GM19240 (cell line): ENCODE results near the gene ADGRA1.
"Not testable (repeated sequence)": the region's sequence is repeated elsewhere in the genome, so short reads cannot be mapped to it uniquely, and the experiment has no call there.

Experiments used
- DNase-seq: peaks from one replicate; pipeline ENCODE4 v3.0.0; 2011; ENCODE audit warnings: low spot score; ENCODE audit not compliant: insufficient read length

The ADGRA1 gene

DNA sequence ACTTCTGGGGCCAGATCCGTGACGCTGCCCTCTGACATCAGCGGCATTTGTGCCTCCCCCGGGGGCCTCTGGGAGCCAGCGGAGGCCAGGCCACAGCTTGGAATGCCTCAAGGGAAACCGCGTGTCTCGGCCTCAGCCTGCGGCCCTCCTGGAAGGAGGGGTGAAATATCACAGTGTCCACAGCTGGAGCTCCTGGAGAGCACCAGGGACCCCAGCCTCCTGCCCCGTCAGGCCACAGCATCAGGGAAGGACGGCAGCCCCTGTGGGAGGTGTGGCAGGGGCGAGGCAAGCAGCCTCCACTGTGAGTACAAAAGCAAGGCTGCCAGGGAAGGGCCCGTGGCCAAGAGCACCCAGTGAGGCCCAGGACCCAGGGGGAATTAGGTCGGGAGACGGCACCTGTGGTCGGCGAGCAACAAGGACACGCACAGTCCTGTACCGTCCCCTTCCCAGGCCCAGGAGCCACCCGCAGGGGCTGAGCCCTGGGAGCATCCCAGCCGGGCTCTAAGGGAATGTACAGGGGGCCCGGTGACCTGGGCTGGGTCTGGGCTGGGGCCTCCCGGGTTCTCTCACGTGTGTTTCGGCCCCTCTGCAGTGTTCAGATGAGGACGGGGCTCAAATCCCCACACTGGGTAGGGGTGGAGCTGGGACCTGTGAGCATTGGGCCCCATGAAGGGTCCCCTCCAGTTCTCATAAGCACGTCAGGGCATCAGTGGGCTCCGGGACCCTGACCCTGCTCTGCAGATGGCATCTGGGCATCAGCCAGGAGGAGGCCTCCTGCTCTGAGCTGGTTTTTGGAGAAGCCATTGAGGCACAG, 53.6 kb downstream of the ADGRA1 start:
- no peak for DNase-seq

DNA sequence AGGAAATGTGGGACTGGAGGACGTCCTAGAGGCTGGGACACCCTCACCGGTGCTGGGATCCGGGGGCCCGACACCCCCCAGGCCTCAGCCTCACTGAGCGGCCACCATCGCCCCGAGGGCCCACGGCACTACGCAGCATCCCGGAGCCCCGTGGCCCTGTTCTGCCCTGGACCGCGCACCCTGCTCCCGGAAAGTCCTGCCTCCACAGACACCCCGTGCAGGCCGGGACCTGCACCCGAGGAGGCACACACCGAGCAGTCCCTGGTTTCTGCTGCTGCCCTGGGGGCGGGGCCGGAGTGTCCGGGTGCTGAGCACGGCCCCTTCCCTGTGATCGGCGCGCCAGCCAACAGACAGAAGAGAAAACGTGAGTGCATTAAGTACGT, 54.2 kb downstream of the ADGRA1 start:
- no peak for DNase-seq

DNA sequence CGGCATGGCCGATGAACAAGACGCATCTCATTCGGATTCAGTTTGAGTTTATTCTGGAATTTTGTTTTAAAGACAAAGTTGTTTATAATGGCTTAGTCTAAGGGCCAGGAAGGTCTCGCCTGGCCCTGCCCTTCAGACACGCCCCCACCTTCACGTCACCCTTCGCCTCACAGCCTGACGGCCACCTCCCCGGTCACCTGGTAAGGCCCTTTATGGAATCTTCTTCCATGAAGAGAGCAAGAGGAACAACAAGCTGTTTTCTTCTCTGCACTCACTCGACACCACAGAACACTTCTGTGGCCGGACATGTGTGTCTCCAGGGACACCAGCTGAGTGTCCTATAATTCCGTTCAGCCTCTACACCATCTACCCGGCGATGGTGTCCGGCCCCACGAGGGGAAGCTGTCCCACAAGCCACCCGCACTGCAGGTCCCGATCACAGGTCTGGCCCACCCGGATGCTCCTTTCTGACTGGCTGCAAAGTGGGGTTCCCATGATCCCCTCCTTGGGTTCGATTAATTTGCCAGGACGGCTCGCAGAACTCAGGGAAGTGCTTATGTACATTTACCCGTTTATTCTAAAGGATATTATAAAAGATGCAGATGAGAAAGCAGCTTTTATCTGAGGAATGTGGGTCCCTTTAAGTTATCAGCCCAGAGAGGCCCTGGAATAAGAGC, 54.9 kb downstream of the ADGRA1 start:
- DNase-seq, result no peak

DNA sequence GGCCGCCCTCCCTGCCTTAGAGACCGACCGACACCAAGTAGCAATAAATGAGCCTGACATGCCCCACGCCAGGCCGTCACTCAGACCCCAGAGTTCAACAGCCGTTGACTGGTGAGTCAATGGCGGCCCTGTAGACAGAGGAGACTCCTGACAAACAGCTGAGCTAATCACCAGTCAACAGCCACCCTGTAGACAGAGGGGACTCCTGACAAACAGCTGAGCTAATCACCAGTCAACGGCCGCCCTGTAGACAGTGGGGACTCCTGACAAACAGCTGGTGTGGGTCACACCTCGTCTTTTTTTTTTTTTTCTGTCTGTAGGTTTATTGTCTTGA, 55.4 kb downstream of the ADGRA1 start:
- DNase-seq, result no peak

DNA sequence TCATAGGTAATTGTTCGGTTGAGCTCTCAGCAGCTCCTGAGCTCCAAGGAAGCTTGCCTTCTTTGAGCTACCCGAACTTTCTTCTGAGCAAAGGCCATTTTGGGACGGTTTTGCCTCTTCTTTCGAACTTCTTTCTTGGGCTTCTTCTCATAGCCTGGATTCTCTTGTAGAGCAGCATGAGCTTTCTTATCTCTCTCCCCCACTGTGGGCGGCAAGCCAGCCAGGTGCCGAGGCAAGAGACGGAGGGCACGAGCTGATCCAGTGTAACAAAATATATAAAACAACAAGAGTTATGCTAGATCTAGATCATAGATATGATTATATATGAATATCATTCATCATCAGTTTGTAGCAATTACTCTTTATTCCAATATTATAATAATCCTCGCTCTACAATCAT, 55.8 kb downstream of the ADGRA1 start:
- DNase-seq, result no peak

DNA sequence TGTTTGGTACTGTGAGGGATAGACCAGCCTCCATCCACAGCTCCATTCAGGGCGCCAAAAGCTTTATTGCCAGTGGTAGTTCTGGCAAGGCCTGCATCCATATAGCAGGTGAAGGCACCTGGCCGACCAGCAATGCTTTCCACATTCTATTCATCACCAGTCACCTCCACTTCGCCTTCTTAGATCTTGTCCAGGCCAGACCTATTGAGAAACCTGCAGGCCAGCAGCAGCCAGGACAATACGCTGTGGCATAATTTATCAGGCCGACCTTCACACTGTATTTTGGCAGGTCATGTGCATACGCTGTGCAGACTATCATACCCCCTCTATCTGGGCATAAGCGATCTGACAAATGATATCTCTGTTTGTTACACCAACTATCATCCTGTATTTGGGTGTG, 57.0 kb downstream of the ADGRA1 start:
- DNase-seq, result no peak

DNA sequence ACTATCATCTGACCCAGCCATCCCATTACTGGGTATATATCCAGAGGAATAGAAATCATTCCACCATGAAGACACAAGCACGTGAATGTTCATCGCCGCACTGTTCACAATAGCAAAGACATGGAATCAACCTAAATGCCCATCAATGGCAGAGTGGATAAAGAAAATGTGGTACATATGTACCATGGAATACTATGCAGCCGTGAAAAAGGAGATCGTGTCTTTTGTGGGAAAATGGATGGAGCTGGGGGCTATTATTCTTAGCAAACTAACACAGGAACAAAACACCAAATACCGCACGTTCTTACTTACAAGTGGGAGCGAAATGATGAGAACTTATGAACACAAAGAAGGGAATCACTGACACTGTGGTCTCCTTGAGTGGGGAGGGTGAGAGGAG, 62.5 kb downstream of the ADGRA1 start:
- no peak for DNase-seq

DNA sequence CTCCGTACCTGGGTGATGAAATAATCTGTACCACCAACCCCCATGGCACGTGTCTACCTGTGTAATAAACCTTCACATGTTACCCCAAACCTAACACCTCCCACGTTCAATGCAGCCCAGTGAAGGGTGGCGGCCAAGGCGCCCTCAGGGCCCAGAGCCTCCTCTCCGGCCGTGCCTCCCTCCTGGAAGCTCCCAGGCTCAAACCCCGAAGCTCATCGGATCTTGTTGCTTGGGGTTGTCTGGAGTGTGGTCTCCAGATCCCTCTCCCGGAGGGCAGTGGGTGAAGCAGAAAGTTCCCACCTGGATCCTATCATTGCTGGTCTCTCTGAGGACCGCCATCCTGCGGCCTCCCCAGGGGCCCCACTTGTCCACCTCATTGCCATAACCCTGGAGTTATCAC, 62.9 kb downstream of the ADGRA1 start:
- no peak for DNase-seq

DNA sequence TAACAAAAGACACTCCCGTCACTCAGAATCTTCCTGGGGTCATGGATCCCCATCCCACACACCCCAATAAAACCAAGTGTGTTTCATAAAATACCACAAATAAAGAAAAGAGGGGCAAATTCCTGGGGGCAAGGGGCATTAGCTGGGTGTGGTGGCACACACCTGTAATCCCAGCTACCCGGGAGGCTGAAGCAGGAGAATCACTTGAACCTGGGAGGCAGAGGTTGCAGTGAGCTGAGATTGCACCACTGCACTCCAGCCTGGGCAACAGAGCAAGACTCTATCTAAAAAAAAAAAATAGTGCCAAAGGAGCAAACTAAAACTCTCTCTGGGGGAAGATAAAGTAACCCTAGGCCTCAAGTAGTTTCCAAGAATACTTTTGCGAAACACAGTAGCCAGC, 63.3 kb downstream of the ADGRA1 start:
- not testable (repeated sequence) for DNase-seq

DNA sequence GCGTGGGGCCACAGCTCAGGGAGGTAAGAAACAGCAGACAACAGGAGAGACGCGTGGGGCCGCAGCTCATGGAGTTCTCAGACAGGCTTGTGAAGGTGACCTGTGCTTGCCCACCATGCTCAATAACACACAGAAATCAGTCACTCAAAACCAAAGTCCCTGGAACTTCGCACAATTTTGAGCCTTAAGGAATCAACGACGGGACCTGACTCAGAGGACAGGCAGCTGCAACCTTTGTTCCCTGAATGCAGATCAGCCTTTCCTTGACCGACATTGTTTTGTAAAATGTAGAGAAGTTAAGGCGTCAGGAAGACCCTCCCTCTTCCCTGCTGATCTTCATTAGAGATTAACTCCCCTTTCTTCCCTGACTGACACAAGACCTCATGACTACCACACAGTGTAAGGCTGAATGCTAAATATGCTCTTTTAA, 63.8 kb downstream of the ADGRA1 start:
- no peak for DNase-seq

DNA sequence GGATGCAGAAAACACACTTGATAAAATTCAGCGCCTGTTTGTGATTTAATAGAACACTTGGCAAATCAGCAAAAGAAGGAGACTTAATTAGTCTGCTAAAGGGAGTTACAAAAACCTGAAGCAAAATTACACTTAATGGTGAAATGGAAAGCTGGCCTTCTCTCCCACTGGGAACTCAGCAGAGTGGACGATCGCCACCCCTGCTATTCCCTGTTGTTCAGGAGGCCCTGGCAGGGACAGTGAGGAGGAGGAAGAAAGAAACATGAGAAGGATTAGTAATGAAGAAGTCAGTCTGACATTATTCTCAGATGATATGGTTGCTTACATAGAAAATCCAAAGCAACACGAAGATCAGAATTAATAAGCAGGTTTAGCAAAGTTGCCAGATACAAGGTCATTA, 66.7 kb downstream of the ADGRA1 start:
- no peak for DNase-seq

DNA sequence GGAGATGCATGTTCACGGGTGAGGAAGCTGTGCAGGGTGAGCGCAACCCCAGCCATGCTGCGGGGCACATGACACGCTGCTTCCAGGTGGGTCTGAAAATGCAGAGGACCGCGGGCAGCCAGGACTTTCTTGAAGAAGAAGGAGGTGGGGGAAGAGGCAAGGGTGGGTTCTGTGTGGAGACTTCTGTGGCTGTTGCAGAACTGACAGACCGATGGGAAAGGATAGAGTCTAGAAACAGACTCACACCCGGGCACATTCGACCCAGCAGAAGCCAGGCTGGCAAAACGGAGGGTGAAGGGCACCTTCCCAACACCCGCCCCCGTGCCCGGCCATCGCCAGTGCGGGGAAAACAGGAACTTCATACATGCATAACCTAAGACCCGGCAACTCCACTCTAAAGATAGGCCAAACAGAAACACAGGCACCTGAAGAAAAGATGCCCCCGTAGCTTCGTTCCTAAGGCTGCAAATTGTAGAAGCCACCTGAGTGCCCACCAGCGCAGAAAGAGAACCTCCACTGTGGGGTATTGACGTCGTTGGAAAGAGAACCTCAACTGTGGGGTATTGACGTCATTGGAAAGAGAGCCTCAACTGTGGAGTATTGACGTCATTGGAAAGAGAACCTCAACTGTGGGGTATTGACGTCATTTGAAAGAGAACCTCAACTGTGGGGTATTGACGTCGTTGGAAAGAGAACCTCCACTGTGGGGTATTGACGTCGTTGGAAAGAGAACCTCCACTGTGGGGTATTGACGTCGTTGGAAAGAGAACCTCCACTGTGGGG, 67.5 kb downstream of the ADGRA1 start:
- no peak for DNase-seq

DNA sequence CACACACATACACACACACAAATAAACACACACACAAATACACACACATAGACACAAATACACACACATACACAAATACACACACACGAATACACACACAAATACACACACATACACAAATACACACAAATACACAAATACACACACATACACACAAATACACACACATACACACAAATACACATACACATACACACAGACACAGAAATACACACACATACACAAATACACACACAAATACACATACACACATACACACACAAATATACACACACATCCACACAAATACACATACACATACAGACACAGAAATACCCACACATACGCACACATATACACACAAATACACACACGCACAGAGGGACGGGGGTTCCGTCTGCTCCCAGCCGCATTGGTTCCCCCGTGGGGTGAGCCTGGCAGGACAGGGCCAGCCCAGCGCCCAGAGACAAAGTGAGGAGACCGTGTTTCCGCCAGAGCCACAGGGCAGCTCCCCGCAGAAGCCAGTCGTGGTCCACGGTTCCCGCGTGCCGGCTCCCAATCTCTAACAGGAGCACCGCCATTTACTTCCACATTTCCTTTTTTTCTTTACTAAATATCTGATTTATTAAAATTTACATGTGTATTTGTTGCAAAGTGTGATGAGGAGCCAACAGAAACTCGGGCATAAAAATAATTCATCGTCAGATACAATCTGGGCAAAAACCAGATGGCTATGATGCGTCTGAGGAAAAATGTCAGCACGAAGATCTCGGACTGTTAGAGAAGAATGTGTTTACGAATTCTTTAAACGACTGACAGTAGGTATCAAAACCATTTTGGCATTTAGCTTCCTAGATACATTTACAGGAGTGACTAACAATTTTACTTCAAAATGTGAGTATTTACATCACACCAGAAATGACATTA, 69.2 kb downstream of the ADGRA1 start:
- no peak for DNase-seq

DNA sequence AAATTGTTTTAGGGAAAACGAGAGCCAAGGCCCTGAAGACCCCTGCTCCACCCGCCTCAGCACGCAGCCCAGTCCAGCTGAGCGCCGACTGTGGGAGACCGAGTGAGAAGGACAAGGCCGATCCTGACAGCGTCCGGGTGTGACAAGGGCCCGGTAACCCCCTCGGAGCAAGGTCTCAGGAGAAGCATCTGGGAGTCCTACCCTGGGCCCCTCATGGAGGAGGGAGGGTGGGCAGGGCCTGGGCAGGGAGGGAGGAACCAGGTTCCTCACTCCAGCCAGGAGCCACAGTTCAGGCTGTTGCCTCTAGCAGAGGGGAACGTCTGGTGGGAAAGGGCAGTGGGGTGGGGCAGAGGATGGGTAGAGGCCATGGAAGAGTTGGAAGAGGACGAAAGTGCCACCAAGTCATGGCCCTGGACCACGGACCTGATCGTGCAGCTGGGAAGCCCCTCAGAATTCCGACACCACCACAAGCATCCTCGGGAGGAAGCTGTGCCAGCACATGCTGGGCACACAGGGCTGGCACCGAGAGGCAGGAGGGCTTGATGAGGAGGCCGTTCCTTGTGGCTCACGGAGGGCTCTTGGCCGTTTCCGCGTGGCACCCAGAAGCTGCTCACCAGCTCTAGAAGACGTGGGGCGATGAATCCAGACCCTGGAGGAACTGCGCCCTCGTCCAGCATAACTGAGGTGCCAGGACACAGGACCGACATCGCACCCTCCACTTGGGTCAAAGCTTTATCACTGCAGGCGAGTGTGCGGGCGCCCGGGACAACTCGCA, 70.1 kb downstream of the ADGRA1 start:
- no peak for DNase-seq

DNA sequence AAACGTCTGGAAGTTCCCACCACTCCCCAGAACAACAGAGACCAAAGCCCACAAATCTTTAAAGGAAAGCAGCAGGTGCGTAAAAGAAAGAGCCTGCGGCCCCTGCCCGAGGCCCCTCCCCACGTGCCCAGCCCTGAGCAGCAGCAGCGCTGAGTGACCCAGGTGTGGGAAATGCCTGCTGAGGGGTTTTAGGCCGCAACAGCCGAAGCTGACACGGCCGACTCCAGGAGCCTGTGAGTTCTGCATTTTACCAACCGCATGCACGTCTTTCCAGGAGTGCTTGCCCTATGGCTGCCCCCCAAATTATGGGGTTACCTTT, 70.7 kb downstream of the ADGRA1 start:
- no peak for DNase-seq

DNA sequence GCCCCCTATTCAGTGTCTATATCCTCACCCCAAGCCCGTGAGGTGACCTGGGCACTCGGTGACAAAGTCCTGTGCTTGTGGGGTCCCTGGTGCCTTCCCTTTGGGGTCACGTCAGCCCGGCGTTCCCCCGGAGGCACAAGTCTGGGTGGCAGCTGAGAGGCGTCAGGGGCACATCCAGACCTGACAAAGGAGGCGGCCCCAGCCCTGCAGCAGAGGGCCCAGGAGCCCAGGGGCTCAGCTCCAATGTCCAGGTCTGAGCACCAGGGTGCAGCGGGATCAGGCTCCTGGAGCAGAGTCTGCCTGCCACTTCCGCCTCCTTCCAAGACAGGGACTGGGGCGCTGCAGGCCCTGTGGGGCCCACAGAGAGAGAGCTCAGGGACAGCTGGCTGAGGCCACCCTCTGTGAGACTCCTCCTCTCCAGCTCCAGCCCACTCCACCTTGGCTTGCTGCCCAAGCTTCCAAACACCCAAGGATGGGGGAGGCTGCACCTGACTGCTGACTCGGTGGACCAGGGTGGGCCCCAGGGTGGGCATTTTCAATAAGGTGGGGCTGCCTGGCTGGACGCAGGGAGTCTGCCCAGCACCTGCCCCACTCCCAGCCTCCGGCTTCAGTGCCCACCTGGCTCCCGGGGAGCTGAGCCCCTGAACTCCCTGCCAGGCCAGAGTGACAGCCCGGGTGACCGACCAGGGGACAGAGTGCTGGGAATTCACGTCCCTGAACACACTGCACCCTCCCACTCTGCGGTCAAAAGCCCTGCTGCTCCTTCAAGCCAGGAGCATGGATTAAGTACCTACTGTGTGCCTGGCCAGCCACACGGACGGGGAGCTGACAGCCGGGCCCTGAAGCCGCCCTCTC, 71.3 kb downstream of the ADGRA1 start:
- DNase-seq, result no peak

DNA sequence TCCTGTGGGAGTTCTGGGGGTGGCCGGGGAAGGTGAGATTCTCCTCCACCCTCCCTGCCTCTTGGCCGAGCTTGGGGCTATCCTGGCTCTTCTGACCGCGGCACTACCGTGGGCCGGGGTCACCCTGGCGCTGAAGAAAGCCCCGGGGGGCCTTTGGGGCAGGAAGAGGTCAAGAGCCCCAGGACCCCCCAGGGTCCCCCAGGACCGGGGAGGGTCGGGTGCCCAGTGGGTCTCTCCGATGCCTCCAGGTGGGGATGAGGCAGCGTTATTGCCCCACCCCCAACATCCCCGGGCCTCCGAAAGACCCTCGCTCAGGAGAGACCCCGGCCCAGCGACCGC, 71.9 kb downstream of the ADGRA1 start:
- DNase-seq, result no peak

DNA sequence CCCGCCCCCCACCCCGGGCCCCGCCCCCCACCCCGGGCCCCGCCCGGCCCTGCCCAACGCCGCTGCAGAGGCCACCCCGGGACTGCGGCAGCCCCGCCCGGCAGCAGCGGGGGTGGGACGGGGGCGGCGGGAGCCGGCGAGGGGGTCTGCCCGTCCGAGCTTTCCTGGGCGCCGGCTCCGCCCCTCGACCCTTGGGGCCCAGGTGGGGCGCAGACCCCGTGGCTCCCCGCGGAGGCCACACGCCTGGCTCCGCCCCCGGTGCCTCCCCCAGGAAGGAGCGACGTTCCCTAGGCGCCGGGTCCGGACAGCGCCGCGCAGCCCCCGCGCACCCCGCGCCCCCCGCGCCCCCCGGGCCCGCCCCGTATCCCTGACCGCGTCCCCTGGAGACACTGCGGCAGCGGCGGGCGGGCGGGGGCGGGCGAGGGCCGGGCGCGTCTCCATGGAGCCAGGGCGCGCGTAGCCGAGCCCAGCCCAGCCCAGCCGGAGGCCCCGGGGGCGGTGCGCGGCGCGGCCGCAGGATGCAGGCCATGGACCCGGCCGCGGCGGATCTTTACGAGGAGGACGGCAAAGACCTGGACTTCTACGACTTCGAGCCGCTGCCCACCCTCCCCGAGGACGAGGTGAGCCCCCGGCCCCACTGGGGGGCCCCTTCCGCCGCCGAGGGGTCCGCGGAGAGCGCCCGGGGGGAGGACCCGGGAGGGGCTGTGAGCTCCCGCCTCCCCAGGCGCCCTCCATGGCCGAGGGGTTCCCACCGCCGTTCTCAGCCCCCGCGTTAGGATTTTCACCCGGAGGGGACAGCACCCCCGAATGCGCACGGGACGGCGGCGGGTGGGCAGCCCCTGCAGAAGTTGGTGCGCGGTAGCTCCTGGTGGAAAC, 72.5 kb downstream of the ADGRA1 start, which contains the start of gene KNDC1:
Gene KNDC1 (plus strand): TSS at position 270 of the 876 bp plus-strand sequence. CDS start 249 bp downstream, at position 519.
- no peak for DNase-seq
